OCI-LY1 (cell line): ENCODE measurements around the gene C22orf23.

Experiments used
- H2AFZ ChIP-seq: fragments of 200-600 bp; sonication (generic), shearing (Covaris generic); 2 replicates; pipeline ENCODE4 v1.6.0; 2014; ENCODE audit warnings: antibody characterized with exemption, mild to moderate bottlenecking, low read length
- H3F3A ChIP-seq: fragments of 200-600 bp; sonication (generic), shearing (Covaris generic); 2 replicates; pipeline ENCODE4 v1.6.0; 2014; ENCODE audit warnings: mild to moderate bottlenecking, antibody characterized with exemption, low read length, moderate library complexity; ENCODE audit not compliant: insufficient read depth
- H3K27ac ChIP-seq: fragments of 200-600 bp; sonication (generic); 2 replicates; pipeline ENCODE4 v1.5.1; 2014; ENCODE audit warnings: low read length, mixed run types, mild to moderate bottlenecking, low read depth; ENCODE audit not compliant: poor library complexity, severe bottlenecking
- H3K27me3 ChIP-seq: fragments of 200-600 bp; sonication (generic); 2 replicates; pipeline ENCODE4 v1.6.0; 2014; ENCODE audit warnings: antibody characterized with exemption, mild to moderate bottlenecking, low read length, moderate library complexity; ENCODE audit not compliant: insufficient read depth
- H3K36me3 ChIP-seq: fragments of 200-600 bp; sonication (generic); 2 replicates; pipeline ENCODE4 v1.6.1; 2014; ENCODE audit warnings: mild to moderate bottlenecking, antibody characterized with exemption, low read length, moderate library complexity, mixed read lengths; ENCODE audit not compliant: insufficient read depth
- H3K4me1 ChIP-seq: fragments of 200-600 bp; sonication (generic); 2 replicates; pipeline ENCODE4 v1.5.1; 2014; ENCODE audit warnings: mild to moderate bottlenecking, low read length, moderate library complexity; ENCODE audit not compliant: insufficient read depth, severe bottlenecking
- H3K4me2 ChIP-seq: fragments of 200-600 bp; sonication (generic), shearing (Covaris generic); 2 replicates; pipeline ENCODE4 v1.6.1; 2014; ENCODE audit warnings: low read length
- H3K4me3 ChIP-seq: fragments of 200-600 bp; sonication (generic); 2 replicates; pipeline ENCODE4 v1.5.1; 2014; ENCODE audit warnings: low read length, low read depth, mild to moderate bottlenecking, mixed read lengths; ENCODE audit not compliant: poor library complexity, severe bottlenecking
- H3K79me2 ChIP-seq: fragments of 200-600 bp; shearing (Covaris generic); 2 replicates; pipeline ENCODE4 v1.6.1; 2016; ENCODE audit warnings: mixed run types, low read length, mixed read lengths; ENCODE audit not compliant: insufficient read depth
- H3K9ac ChIP-seq: fragments of 200-600 bp; sonication (generic), shearing (Covaris generic); 2 replicates; pipeline ENCODE4 v1.6.1; 2014; ENCODE audit warnings: mild to moderate bottlenecking, low read length, mixed read lengths
- H3K9me2 ChIP-seq: fragments of 200-600 bp; sonication (generic), shearing (Covaris generic); 2 replicates; pipeline ENCODE4 v1.6.1; 2014; ENCODE audit warnings: low read depth, mild to moderate bottlenecking, low read length, mixed read lengths
- H3K9me3 ChIP-seq: fragments of 200-600 bp; shearing (Covaris generic); 2 replicates; pipeline ENCODE4 v1.6.1; 2014; ENCODE audit warnings: low read length, mixed read lengths
- H4K20me1 ChIP-seq: fragments of 200-600 bp; sonication (generic), shearing (Covaris generic); 2 replicates; pipeline ENCODE4 v1.6.0; 2016; ENCODE audit warnings: mild to moderate bottlenecking, low read length; ENCODE audit not compliant: insufficient read depth
- EZH2 ChIP-seq: fragments of 200-600 bp; sonication (generic), shearing (Covaris generic); IDR thresholded peaks from 2 replicates; pipeline ENCODE4 v1.8.0; 2017; ENCODE audit warnings: borderline replicate concordance, mixed run types, mild to moderate bottlenecking, antibody characterized with exemption, low read length, moderate library complexity, mixed read lengths
- TF ChIP-seq, protein P1 (sequence below): fragments of 200-600 bp; sonication (generic), shearing (Covaris generic); IDR thresholded peaks from 2 replicates; pipeline ENCODE4 v1.5.1; 2017; ENCODE audit warnings: mild to moderate bottlenecking, antibody characterized with exemption, low read length, moderate library complexity, mixed read lengths

C22orf23 gene

DNA sequence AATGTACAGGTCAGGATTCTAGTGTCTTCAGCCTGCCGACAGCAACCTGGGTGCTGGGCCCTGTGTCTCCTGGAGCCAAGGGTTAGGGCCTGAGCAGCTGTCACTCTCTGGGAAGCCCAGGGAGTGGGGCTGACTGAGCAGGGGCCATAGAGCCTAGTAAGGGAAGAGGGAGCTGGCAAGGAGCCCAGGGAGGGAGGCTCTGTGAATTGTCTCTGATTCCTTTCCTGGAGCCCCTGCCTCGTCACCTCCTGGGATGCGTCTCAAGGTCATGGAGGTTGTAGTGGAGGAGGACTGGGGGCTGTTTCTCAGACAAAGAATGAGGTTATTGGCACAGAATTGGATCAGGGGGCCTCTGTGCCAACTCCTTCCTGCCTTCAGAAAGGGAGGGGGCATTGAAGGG lies 19.1 kb upstream of the C22orf23 start:
- H3K36me3 ChIP-seq: peaks cover 20% of the 10 kb centered on the region
- H3K9me2 ChIP-seq: no peaks in the 10 kb centered on the region
- no peaks in the 10 kb centered on the region for H3K79me2 ChIP-seq

DNA sequence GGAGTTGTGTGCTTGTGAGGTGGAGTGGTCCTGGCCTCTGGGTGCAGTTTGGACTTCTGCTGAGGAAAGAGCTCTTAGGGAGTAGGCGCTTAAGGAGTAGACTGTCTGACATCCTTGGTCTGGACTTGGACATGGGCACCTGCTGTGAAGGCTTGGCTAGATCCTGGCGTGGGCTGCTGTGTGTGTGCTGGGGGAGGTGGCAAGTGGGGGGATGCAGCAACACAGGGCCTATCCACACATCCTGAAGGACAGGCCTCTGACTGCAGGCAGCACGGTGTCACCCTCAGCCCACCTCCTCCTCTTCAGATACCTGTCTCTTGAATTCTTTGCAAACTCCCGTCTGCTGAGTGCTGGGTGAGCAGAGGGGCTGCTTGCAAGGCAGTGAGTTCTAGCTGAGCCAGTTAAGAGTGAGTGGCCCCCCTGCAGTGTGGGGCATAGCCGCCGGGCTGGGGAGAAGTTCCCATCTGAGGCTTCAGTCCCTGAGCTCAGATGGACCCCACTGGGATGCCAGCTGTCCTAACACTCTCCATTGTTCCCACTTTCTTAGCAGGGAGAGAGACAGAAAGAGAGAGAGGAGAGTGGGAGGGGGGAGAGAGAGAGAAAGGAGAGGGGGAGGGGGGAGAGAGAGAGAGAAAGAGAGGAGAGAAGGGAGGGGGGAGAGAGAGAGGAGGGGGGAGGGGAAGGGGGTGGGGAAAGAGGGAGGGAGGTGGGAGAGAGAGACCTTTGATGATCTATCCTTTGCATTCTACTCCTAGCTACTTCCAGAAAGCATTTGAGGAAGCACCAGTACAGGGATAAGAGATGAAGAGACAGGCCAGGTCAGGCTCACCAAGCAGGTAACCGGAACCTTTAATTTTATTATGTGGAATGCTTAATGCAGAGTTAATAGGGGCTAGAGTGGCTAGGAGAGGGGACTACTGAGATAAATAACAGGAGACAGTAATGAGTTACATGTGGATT lies 18.4 kb upstream of the C22orf23 start:
- Histone ChIP-seq H3K4me3 (no peak overlapping the region), H3K9me3 (no peaks in the 10 kb centered on the region), H3K4me2 (no peak overlapping the region), H2AFZ (no peak overlapping the region), H3F3A (no peaks in the 10 kb centered on the region), H4K20me1 (no peaks in the 10 kb centered on the region), H3K9ac (no peak overlapping the region), H3K9me2 (no peaks in the 10 kb centered on the region), H3K79me2 (no peaks in the 10 kb centered on the region), H3K27me3 (no peaks in the 10 kb centered on the region), H3K36me3 (peaks cover 28% of the 10 kb centered on the region), H3K4me1 (no peaks in the 10 kb centered on the region), H3K27ac (no peak overlapping the region)
- TF ChIP-seq, protein P1, sequence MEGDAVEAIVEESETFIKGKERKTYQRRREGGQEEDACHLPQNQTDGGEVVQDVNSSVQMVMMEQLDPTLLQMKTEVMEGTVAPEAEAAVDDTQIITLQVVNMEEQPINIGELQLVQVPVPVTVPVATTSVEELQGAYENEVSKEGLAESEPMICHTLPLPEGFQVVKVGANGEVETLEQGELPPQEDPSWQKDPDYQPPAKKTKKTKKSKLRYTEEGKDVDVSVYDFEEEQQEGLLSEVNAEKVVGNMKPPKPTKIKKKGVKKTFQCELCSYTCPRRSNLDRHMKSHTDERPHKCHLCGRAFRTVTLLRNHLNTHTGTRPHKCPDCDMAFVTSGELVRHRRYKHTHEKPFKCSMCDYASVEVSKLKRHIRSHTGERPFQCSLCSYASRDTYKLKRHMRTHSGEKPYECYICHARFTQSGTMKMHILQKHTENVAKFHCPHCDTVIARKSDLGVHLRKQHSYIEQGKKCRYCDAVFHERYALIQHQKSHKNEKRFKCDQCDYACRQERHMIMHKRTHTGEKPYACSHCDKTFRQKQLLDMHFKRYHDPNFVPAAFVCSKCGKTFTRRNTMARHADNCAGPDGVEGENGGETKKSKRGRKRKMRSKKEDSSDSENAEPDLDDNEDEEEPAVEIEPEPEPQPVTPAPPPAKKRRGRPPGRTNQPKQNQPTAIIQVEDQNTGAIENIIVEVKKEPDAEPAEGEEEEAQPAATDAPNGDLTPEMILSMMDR: no peak
- no peak for TF ChIP-seq EZH2

More for the DNA sequence above, 19.1 kb upstream of the C22orf23 start:
- H3K4me1 ChIP-seq: no peaks in the 10 kb centered on the region
- H3K27ac ChIP-seq: no peak overlapping the region
- no peak for TF ChIP-seq EZH2
- TF ChIP-seq, protein P1: no peak
- no peaks in the 10 kb centered on the region for H3K27me3 ChIP-seq
- no peaks in the 10 kb centered on the region for H3F3A ChIP-seq
- H3K4me2 ChIP-seq: no peak overlapping the region
- no peak overlapping the region for H2AFZ ChIP-seq
- H3K9me3 ChIP-seq: no peaks in the 10 kb centered on the region
- H3K4me3 ChIP-seq: no peak overlapping the region
- H3K9ac ChIP-seq: no peak overlapping the region
- no peaks in the 10 kb centered on the region for H4K20me1 ChIP-seq

DNA sequence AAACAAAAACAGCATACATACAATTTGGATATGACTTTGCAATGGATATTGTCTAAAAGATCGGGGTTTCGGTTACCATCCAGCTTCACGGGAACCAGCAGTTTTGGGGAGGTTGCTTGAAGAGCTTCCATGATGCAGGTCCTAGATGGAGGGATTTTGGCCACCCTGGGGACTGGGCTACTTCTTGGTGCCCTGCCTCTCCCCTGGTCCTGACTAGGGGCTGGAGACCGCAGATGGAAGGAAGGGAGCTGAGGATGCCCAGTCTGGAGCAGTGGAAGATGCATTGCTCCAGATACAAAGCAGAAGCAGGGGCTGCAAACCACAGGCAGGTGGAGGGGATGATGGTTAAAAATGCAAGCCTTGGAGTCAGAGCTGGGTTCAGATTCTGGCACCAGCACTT lies 17.5 kb upstream of the C22orf23 start:
- Histone ChIP-seq H3K9ac (no peak overlapping the region), H3K27ac (no peak overlapping the region), H3F3A (no peaks in the 10 kb centered on the region), H3K9me3 (no peaks in the 10 kb centered on the region), H3K9me2 (no peaks in the 10 kb centered on the region), H4K20me1 (no peaks in the 10 kb centered on the region), H3K27me3 (no peaks in the 10 kb centered on the region), H3K4me2 (no peak overlapping the region), H3K4me3 (no peak overlapping the region), H3K4me1 (no peaks in the 10 kb centered on the region), H2AFZ (no peak overlapping the region), H3K79me2 (no peaks in the 10 kb centered on the region), H3K36me3 (peaks cover 37% of the 10 kb centered on the region)
- TF ChIP-seq, protein P1: no peak
- no peak for TF ChIP-seq EZH2
